Stimulated activated naive CD8-positive, alpha-beta T cell treated with anti-CD3 and anti-CD28 coated beads, Interleukin-15, Interleukin-2, amounts not matched to agents 100 ng/mL and 50 ng/mL, for 24 hours (primary cell): Measurements from ENCODE around the gene ATG9B.
"Not testable (repeated sequence)": the region's sequence is repeated elsewhere in the genome, so short reads cannot be mapped to it uniquely, and the experiment has no call there.

Experiments used
- H3K27ac Mint-ChIP-seq: one replicate; pipeline ENCODE4 v1.8.0; 2021; ENCODE audit warnings: mild to moderate bottlenecking, mixed read lengths
- H3K27me3 Mint-ChIP-seq: one replicate; pipeline ENCODE4 v1.8.0; 2021; ENCODE audit warnings: mixed read lengths
- H3K36me3 Mint-ChIP-seq: one replicate; pipeline ENCODE4 v1.8.0; 2021; ENCODE audit warnings: low read depth, mixed read lengths
- H3K4me1 Mint-ChIP-seq: one replicate; pipeline ENCODE4 v1.8.0; 2021; ENCODE audit warnings: low read depth, mixed read lengths
- H3K4me3 Mint-ChIP-seq: one replicate; pipeline ENCODE4 v1.8.0; 2021; ENCODE audit warnings: mild to moderate bottlenecking, mixed read lengths
- H3K9me3 Mint-ChIP-seq: one replicate; pipeline ENCODE4 v1.8.0; 2021; ENCODE audit warnings: mixed read lengths

The ATG9B gene

GRCh38 chr7:151048911-151049463 is 24.7 kb upstream of the ATG9B start:
- no peaks in the 10 kb centered on the region for H3K9me3 Mint-ChIP-seq

GRCh38 chr7:151047976-151048815 is 23.9 kb upstream of the ATG9B start, which contains the start of gene ASIC3:
Gene ASIC3, plus strand, starts transcription at chr7:151048531. Its CDS starts 355 bp downstream, at chr7:151048886.
- no peak within 1 kb of the TSS for H3K27ac Mint-ChIP-seq
- H3K27me3 Mint-ChIP-seq: no peaks in the 10 kb centered on the region
- no peak within 1 kb of the TSS for H3K4me3 Mint-ChIP-seq
- no peaks in the 10 kb centered on the region for H3K36me3 Mint-ChIP-seq
- H3K4me1 Mint-ChIP-seq: no peaks in the 10 kb centered on the region
- no peaks in the 10 kb centered on the region for H3K9me3 Mint-ChIP-seq

More at GRCh38 chr7:151048911-151049463, 24.7 kb upstream of the ATG9B start:
- H3K4me3 Mint-ChIP-seq: no peak overlapping the region
- H3K27ac Mint-ChIP-seq: no peak overlapping the region
- H3K4me1 Mint-ChIP-seq: no peaks in the 10 kb centered on the region
- no peaks in the 10 kb centered on the region for H3K36me3 Mint-ChIP-seq
- no peaks in the 10 kb centered on the region for H3K27me3 Mint-ChIP-seq

GRCh38 chr7:151046603-151047573 is 22.6 kb upstream of the ATG9B start:
- Mint-ChIP-seq H3K9me3 (no peaks in the 10 kb centered on the region), H3K27me3 (no peaks in the 10 kb centered on the region), H3K27ac (no peak overlapping the region), H3K4me1 (no peaks in the 10 kb centered on the region), H3K36me3 (no peaks in the 10 kb centered on the region), H3K4me3 (no peak overlapping the region)

GRCh38 chr7:151045967-151046366 is 21.7 kb upstream of the ATG9B start:
- Mint-ChIP-seq H3K9me3 (no peaks in the 10 kb centered on the region), H3K36me3 (no peaks in the 10 kb centered on the region), H3K4me1 (no peaks in the 10 kb centered on the region), H3K27me3 (no peaks in the 10 kb centered on the region), H3K27ac (no peak overlapping the region), H3K4me3 (no peak overlapping the region)

DNA sequence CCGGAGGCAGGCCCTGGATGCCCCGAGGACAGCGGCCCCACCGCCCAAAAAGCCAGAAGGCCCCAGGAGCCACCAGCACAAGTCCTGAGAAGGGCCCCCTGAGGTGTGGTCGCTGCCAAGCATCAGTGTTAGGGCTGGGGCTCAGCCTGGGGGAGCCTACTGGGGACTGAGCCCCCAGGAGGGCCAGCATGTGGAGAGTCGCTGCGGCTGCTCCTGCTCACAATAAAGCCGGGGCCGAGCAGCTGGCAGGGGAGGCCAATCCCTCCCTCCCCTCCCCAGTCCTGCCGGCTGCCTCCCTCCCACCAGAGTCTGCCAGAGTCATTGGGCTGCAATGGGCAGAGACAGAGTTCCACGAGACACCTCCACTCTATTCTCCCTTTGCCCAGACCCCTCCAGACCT is 21.0 kb upstream of the ATG9B start:
- Mint-ChIP-seq H3K4me3 (no peak overlapping the region), H3K27me3 (no peaks in the 10 kb centered on the region), H3K27ac (no peak overlapping the region), H3K4me1 (no peaks in the 10 kb centered on the region), H3K9me3 (no peaks in the 10 kb centered on the region), H3K36me3 (no peaks in the 10 kb centered on the region)

GRCh38 chr7:151043959-151044358 is 19.7 kb upstream of the ATG9B start:
- Mint-ChIP-seq H3K4me1 (peaks cover 13% of the 10 kb centered on the region), H3K27ac (no peak overlapping the region), H3K27me3 (no peaks in the 10 kb centered on the region), H3K4me3 (no peak overlapping the region), H3K36me3 (no peaks in the 10 kb centered on the region), H3K9me3 (no peaks in the 10 kb centered on the region)

DNA sequence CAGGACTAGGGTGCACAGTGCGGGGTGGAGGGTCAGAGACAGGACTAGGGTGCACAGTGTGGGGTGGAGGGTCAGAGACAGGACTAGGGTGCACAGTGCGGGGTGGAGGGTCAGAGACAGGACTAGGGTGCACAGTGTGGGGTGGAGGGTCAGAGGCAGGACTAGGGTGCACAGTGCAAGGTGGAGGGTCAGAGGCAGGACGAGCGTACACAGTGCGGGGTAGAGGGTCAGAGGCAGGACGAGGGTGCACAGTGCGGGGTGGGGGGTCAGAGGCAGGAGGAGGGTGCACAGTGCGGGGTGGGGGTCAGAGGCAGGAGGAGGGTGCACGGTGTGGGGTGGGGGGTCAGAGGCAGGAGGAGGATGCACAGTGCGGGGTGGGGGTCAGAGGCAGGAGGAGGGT is 19.2 kb upstream of the ATG9B start:
- H3K36me3 Mint-ChIP-seq, H3K9me3 Mint-ChIP-seq, H3K27me3 Mint-ChIP-seq, H3K27ac Mint-ChIP-seq, H3K4me3 Mint-ChIP-seq: not testable (repeated sequence)
- peaks cover 18% of the 10 kb centered on the region for H3K4me1 Mint-ChIP-seq

GRCh38 chr7:151040616-151041375 is 16.5 kb upstream of the ATG9B start:
- Mint-ChIP-seq H3K4me3 (no peak overlapping the region), H3K4me1 (peaks cover 25% of the 10 kb centered on the region), H3K36me3 (no peaks in the 10 kb centered on the region), H3K9me3 (no peaks in the 10 kb centered on the region), H3K27ac (no peak overlapping the region), H3K27me3 (no peaks in the 10 kb centered on the region)

GRCh38 chr7:151039850-151040548 is 15.7 kb upstream of the ATG9B start:
- H3K27me3 Mint-ChIP-seq: no peaks in the 10 kb centered on the region
- peak overlapping the region; percentile 91 for H3K27ac Mint-ChIP-seq
- no peaks in the 10 kb centered on the region for H3K9me3 Mint-ChIP-seq
- H3K4me3 Mint-ChIP-seq: peak overlapping the region; percentile 56
- H3K4me1 Mint-ChIP-seq: peaks cover 25% of the 10 kb centered on the region
- no peaks in the 10 kb centered on the region for H3K36me3 Mint-ChIP-seq

DNA sequence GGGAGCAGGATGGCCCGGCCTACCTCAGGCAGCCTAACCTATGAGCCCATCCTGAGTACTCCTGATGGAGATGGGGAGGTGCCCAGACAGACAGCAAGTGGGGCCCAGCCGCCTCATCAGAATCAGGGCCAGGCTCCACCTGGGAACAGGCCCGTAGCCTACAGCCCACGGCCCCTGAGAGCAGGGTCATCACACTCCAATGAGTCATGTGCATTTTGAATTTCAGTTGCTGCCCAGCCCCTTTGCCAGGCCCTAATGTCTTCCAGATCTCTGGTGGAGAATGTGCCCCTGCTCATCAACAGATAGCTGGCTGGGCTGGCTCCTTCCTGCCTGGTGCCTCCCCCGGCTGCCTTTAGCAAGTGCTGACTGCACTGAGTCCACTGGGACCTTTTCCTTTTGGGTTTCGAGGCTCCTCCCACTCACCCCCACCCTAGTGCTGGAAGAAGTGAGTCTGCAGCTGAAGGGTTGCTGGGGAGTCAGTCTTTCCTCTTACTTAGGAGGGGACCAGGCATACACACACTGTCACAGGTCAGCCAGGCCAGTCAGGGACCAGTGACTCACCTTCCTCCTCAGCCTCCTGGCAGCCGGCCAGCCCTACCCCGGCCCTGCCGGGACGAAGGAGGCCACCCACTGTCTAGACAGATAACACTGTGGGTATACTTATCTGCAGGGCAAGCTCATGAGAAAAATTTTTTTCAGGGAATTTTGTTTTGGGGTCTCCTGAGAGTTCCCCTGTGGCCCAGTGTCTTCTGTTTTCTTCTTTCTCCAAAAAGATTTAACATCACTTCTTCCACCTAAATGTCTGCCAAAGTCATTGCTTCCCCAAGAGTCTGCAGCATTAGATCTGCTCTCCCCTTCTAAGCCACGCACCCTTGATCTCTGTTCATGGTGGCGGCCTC is 14.9 kb upstream of the ATG9B start:
- peak overlapping the region; percentile 56 for H3K4me3 Mint-ChIP-seq
- H3K27me3 Mint-ChIP-seq: no peaks in the 10 kb centered on the region
- peaks cover 25% of the 10 kb centered on the region for H3K4me1 Mint-ChIP-seq
- H3K9me3 Mint-ChIP-seq: no peaks in the 10 kb centered on the region
- H3K36me3 Mint-ChIP-seq: no peaks in the 10 kb centered on the region
- H3K27ac Mint-ChIP-seq: peak overlapping the region; percentile 91

GRCh38 chr7:151035902-151036301 is 11.6 kb upstream of the ATG9B start:
- Mint-ChIP-seq H3K4me1 (peaks cover 25% of the 10 kb centered on the region), H3K36me3 (peaks cover 5% of the 10 kb centered on the region), H3K27ac (peak overlapping the region; percentile 45), H3K27me3 (no peaks in the 10 kb centered on the region), H3K9me3 (no peaks in the 10 kb centered on the region), H3K4me3 (no peak overlapping the region)

GRCh38 chr7:151035026-151035717 is 10.9 kb upstream of the ATG9B start:
- H3K9me3 Mint-ChIP-seq: no peaks in the 10 kb centered on the region
- peaks cover 24% of the 10 kb centered on the region for H3K4me1 Mint-ChIP-seq
- H3K27ac Mint-ChIP-seq: no peak overlapping the region
- no peak overlapping the region for H3K4me3 Mint-ChIP-seq
- no peaks in the 10 kb centered on the region for H3K27me3 Mint-ChIP-seq
- peaks cover 5% of the 10 kb centered on the region for H3K36me3 Mint-ChIP-seq
